ENCODE results near the gene PPEF1. TPM values are rescaled to one million over a fixed set of nuclear protein-coding genes. Genes with fewer than 3 reads are reported as not detected.
"Not testable (repeated sequence)": the region's sequence is repeated elsewhere in the genome, so short reads cannot be mapped to it uniquely, and the experiment has no call there.

PPEF1 gene
- total RNA-seq, 2 experiments from 2014 or later, result 0.30 to 0.60 TPM

DNA sequence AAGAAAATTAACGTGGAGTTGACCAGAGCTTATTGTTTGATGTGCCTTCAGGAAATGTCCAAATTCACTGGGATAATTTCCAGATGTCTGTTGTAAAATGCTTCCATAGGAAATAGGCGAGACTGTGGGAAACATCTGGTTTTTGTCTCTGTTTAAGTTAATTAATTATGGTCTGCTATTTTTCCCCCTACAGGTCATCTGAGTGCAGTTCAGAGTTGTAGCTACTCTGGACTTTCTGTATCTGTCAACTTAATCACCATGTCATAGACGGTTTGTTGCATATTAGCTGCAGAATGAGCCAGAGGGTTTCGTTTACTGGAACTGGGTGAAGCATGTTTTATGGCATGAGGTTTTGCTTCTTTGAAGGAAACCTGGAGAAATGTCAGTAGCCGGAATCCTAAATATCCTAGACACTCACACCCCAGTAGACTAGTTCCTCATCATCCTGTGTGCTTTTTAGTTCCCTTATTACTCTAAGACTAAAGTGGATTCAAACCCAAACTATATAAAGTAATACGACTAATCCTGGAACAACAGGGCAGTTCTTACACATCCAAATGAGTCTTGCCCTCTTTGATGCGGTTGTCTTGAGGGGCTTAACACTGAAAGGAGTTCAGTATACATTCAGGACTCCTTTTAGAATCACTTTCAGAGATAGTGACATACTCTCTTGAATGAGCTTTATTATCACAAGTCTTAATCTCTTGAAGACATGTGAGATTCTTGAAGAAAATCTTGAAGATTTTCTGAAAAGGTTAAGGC is 62.5 kb downstream of the PPEF1 start:
- peaks cover 2% of the 10 kb centered on the region for H3K9me3 Mint-ChIP-seq
- CTCF ChIA-PET, result interaction anchor here (0.5 kb wide), 1 partner anchor 893 kb away, joined by 3 read pairs; no protein-coding TSS in a partner anchor
- no peak overlapping the region for H3K4me3 Mint-ChIP-seq
- H3K36me3 Mint-ChIP-seq (ENCODE audit: low read depth), result no peaks in the 10 kb centered on the region
- no peaks in the 10 kb centered on the region for H3K4me1 Mint-ChIP-seq (ENCODE audit: low read depth)
- H3K27ac Mint-ChIP-seq, result no peak overlapping the region
- no peaks in the 10 kb centered on the region for H3K27me3 Mint-ChIP-seq (ENCODE audit: low read depth)
- no peak for DNase-seq
- intact Hi-C loops (cut with micrococcal nuclease), result no loop called here

DNA sequence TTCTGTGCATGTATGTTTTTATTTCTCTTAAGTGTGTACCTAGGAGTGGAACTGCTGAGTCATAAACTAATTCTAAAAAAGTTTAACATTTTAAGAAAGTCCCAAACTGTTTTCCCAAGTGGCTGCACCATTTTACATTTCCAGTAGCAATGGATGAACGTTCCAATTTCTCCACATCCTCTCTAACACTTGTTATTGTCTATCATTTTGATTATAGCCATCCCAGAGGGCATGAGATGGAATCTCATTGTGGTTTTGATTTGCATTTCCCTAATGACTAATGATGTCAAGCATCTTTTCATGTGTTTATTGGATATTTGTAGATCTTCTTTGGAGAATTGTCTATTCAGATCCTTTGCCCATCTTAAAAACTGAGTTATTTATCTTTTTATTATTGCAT is 82.5 kb downstream of the PPEF1 start:
- DNase-seq, result no peak
- Mint-ChIP-seq H3K27me3 (ENCODE audit: low read depth) (no peaks in the 10 kb centered on the region), H3K4me3 (no peak overlapping the region), H3K27ac (no peak overlapping the region), H3K9me3 (no peaks in the 10 kb centered on the region), H3K36me3 (ENCODE audit: low read depth) (no peaks in the 10 kb centered on the region), H3K4me1 (ENCODE audit: low read depth) (no peaks in the 10 kb centered on the region)
- intact Hi-C loops (cut with micrococcal nuclease), result no loop called here
- CTCF ChIA-PET, result no interaction called here

DNA sequence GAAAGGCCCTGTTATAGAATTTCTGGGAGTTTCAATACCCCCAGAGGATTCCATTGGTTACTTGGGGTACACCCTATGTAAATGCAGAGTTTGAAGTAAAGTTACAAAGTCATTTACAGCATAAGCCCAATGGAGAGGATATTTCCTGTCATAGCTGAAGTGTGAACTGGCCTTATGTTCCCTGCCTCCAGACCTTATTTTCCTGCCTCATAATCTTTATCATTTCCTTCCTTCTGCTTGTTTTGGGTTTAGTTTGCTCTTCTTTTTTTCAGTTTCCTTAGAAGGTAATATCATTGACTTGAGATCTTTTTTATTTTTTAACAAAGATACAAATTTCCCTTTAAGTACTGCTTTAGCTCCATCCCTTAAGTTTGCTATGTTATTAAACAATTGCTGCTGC is 85.4 kb downstream of the PPEF1 start:
- H3K36me3 Mint-ChIP-seq (ENCODE audit: low read depth), result no peaks in the 10 kb centered on the region
- no peaks in the 10 kb centered on the region for H3K4me1 Mint-ChIP-seq (ENCODE audit: low read depth)
- DNase-seq, result no peak
- H3K27ac Mint-ChIP-seq, result no peak overlapping the region
- no peaks in the 10 kb centered on the region for H3K27me3 Mint-ChIP-seq (ENCODE audit: low read depth)
- intact Hi-C loops (cut with micrococcal nuclease), result no loop called here
- no peak overlapping the region for H3K4me3 Mint-ChIP-seq
- CTCF ChIA-PET, result no interaction called here
- H3K9me3 Mint-ChIP-seq, result no peaks in the 10 kb centered on the region

DNA sequence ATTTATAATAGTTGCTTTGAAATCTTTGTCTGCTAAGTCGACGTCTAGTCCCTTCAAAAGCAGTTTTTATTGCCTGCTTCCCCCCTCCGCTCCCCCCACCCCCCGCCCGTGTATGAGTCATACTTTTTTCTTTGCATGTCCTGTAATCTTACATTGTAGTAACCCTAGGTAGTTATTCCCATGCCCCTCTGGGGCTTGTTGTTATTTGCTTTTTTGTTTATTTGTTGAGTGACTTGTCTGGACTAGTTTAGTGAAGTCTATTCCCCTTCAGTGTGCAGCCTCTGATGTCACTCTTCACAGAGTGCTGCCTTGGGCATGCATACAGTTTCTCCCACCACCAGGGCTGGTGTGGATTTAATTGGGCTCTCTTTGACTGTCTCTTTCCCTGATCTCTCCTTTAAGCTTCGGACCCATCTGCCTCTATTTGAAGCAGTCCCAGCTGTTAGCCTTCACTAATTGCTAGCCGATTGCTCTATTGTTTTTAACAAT is 86.2 kb downstream of the PPEF1 start:
- DNase-seq, result no peak
- no peaks in the 10 kb centered on the region for H3K27me3 Mint-ChIP-seq (ENCODE audit: low read depth)
- no peaks in the 10 kb centered on the region for H3K36me3 Mint-ChIP-seq (ENCODE audit: low read depth)
- intact Hi-C loops (cut with micrococcal nuclease), result no loop called here
- CTCF ChIA-PET, result no interaction called here
- H3K9me3 Mint-ChIP-seq, result no peaks in the 10 kb centered on the region
- no peaks in the 10 kb centered on the region for H3K4me1 Mint-ChIP-seq (ENCODE audit: low read depth)
- no peak overlapping the region for H3K4me3 Mint-ChIP-seq
- no peak overlapping the region for H3K27ac Mint-ChIP-seq

- Mint-ChIP-seq H3K27me3 (ENCODE audit: low read depth) (no peaks in the 10 kb centered on the region), H3K4me3 (no peak overlapping the region), H3K36me3 (ENCODE audit: low read depth) (no peaks in the 10 kb centered on the region), H3K4me1 (ENCODE audit: low read depth) (no peaks in the 10 kb centered on the region), H3K27ac (no peak overlapping the region), H3K9me3 (no peaks in the 10 kb centered on the region)
- CTCF ChIA-PET, result no interaction called here
- intact Hi-C loops (cut with micrococcal nuclease), result no loop called here
- DNase-seq, result no peak
Observed at GRCh38 chrX:18797141-18797540, 89.7 kb downstream of the PPEF1 start.

- CTCF ChIA-PET, result no interaction called here
- no peak for DNase-seq
- H3K36me3 Mint-ChIP-seq (ENCODE audit: low read depth), result no peaks in the 10 kb centered on the region
- H3K4me3 Mint-ChIP-seq, result no peak overlapping the region
- no peak overlapping the region for H3K27ac Mint-ChIP-seq
- no peaks in the 10 kb centered on the region for H3K27me3 Mint-ChIP-seq (ENCODE audit: low read depth)
- intact Hi-C loops (cut with micrococcal nuclease), result no loop called here
- H3K9me3 Mint-ChIP-seq, result no peaks in the 10 kb centered on the region
- H3K4me1 Mint-ChIP-seq (ENCODE audit: low read depth), result no peaks in the 10 kb centered on the region
Observed at GRCh38 chrX:18799911-18800310, 92.5 kb downstream of the PPEF1 start.

GRCh38 chrX:18809641-18810040 is 102.2 kb downstream of the PPEF1 start:
- no peaks in the 10 kb centered on the region for H3K9me3 Mint-ChIP-seq
- no peaks in the 10 kb centered on the region for H3K36me3 Mint-ChIP-seq (ENCODE audit: low read depth)

GRCh38 chrX:18810416-18810815 is 103.0 kb downstream of the PPEF1 start:
- no peak overlapping the region for H3K27ac Mint-ChIP-seq
- CTCF ChIA-PET, result interaction anchor here (0.7 kb wide), 1 partner anchor 106 kb away, joined by 3 read pairs; no protein-coding TSS in a partner anchor
- intact Hi-C loops (cut with micrococcal nuclease), result no loop called here

More at GRCh38 chrX:18809641-18810040, 102.2 kb downstream of the PPEF1 start:
- H3K27me3 Mint-ChIP-seq (ENCODE audit: low read depth), result no peaks in the 10 kb centered on the region
- H3K27ac Mint-ChIP-seq, result no peak overlapping the region
- CTCF ChIA-PET, result interaction anchor here (0.7 kb wide), 1 partner anchor 105 kb away, joined by 3 read pairs; no protein-coding TSS in a partner anchor
- H3K4me1 Mint-ChIP-seq (ENCODE audit: low read depth), result no peaks in the 10 kb centered on the region
- intact Hi-C loops (cut with micrococcal nuclease), result no loop called here
- H3K4me3 Mint-ChIP-seq, result no peak overlapping the region
- no peak for DNase-seq

GRCh38 chrX:18825375-18825774 is 117.9 kb downstream of the PPEF1 start:
- intact Hi-C loops (cut with micrococcal nuclease), result no loop called here
- no peak for DNase-seq
- Mint-ChIP-seq H3K9me3 (no peaks in the 10 kb centered on the region), H3K27me3 (ENCODE audit: low read depth) (no peaks in the 10 kb centered on the region), H3K27ac (no peak overlapping the region), H3K36me3 (ENCODE audit: low read depth) (no peaks in the 10 kb centered on the region), H3K4me3 (no peak overlapping the region), H3K4me1 (ENCODE audit: low read depth) (no peaks in the 10 kb centered on the region)
- CTCF ChIA-PET, result no interaction called here

More at GRCh38 chrX:18810416-18810815, 103.0 kb downstream of the PPEF1 start:
- Mint-ChIP-seq H3K9me3 (no peaks in the 10 kb centered on the region), H3K4me3 (no peak overlapping the region), H3K27me3 (ENCODE audit: low read depth) (no peaks in the 10 kb centered on the region), H3K36me3 (ENCODE audit: low read depth) (no peaks in the 10 kb centered on the region), H3K4me1 (ENCODE audit: low read depth) (no peaks in the 10 kb centered on the region)
- DNase-seq, result no peak

- Mint-ChIP-seq H3K36me3 (ENCODE audit: low read depth) (no peaks in the 10 kb centered on the region), H3K27ac (no peak overlapping the region), H3K4me1 (ENCODE audit: low read depth) (no peaks in the 10 kb centered on the region), H3K27me3 (ENCODE audit: low read depth) (no peaks in the 10 kb centered on the region), H3K9me3 (no peaks in the 10 kb centered on the region), H3K4me3 (no peak overlapping the region)
- intact Hi-C loops (cut with micrococcal nuclease), result no loop called here
- CTCF ChIA-PET, result no interaction called here
- DNase-seq, result peak; percentile 9
Observed at GRCh38 chrX:18828832-18829404, 121.5 kb downstream of the PPEF1 start.

DNA sequence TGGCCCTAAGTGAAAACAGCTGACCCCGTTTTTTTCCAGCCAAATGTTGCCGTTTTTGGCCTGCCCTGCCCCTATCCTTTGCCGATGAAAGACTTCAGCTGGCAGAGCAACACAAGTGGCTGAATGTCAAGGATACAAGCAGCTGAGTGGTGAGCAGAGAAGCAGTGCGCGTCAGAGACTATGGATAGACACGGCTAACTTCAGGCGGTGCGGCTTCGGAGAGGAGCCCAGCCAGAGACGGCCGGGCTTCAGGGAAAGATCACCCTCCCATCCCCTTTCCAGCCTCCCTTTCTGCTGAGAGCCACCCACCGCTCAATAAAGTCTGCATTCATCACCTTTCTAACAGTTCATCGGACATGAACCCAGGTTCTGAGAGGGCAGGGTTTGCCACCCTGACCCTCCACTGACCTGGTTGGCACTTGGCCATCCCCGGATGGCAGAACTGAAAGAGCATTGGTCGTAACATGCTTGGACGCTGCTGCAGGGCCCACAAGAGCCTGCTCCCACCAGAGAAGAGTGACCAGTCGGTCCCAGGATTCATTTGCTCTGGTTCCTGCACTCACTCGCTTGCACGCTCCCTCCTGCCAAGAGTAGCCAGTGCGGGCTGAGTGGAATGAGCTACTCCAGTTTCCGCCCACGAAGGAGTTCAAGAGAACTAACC is 125.8 kb downstream of the PPEF1 start:
- intact Hi-C loops (cut with micrococcal nuclease), result no loop called here
- Mint-ChIP-seq H3K4me3 (no peak overlapping the region), H3K27ac (no peak overlapping the region), H3K36me3 (ENCODE audit: low read depth) (no peaks in the 10 kb centered on the region), H3K4me1 (ENCODE audit: low read depth) (no peaks in the 10 kb centered on the region), H3K27me3 (ENCODE audit: low read depth) (no peaks in the 10 kb centered on the region), H3K9me3 (no peaks in the 10 kb centered on the region)
- CTCF ChIA-PET, result no interaction called here
- DNase-seq, result no peak

GRCh38 chrX:18847901-18848300 is 140.5 kb downstream of the PPEF1 start:
- H3K4me3 Mint-ChIP-seq; H3K9me3 Mint-ChIP-seq; H3K36me3 Mint-ChIP-seq (ENCODE audit: low read depth); intact Hi-C loops (cut with micrococcal nuclease); H3K27me3 Mint-ChIP-seq (ENCODE audit: low read depth); H3K27ac Mint-ChIP-seq; DNase-seq; H3K4me1 Mint-ChIP-seq (ENCODE audit: low read depth); CTCF ChIA-PET: not testable (repeated sequence)

Measured in activated naive CD4-positive, alpha-beta T cell treated with anti-CD3 and anti-CD28 coated beads for 36 hours (primary cell).